Islet precursor cell (in vitro differentiated cells): Measurements from ENCODE around the gene PRORP.
"Not testable (repeated sequence)": the region's sequence is repeated elsewhere in the genome, so short reads cannot be mapped to it uniquely, and the experiment has no call there.

Source experiments
- DNase-seq: peaks from one replicate; pipeline ENCODE4 v3.0.0-alpha.2; 2018

PRORP gene

GRCh38 chr14:35140718-35141581, 18.6 kb downstream of the PRORP start:
- DNase-seq = no peak

DNA sequence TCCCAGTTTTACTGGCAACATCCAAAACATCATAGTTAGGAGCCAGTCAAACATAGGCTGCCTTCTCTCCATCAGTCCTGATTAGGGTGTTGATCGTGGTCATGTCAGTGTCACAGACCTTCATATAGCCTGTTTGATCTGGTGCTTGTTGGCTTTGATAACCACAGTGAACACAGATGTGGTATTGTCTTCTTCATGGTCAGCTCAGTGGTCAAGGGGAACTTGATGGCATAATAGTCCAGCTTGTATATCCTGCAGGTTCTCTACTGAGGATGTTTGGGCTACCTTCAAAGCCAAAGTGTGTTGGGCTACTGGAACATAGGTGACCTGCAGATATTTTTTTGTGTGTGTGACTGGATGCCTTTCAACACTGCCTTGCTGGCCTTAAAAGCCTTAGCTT, 21.7 kb downstream of the PRORP start:
- DNase-seq = no peak

DNA sequence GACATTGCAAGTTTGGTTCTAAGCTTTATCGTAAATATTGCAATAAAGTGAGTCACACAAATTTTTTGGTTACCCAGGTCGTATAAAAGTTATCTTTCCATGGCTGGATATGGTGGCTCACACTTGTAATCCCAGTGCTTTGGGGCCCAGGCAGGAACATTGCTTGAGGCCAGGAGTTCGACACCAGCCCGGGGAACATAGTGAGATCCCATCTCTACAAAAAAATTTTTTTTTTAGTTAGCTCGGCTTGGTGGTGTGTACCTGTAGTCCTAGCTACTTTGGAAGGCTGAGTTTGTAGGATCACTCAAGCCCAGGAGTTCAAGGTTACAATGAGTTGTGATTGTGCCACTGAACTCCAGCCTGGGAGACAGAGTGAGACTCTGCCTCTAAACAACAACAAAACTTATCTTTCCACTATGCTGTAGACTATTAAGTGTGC, 24.4 kb downstream of the PRORP start:
- no peak for DNase-seq

DNA sequence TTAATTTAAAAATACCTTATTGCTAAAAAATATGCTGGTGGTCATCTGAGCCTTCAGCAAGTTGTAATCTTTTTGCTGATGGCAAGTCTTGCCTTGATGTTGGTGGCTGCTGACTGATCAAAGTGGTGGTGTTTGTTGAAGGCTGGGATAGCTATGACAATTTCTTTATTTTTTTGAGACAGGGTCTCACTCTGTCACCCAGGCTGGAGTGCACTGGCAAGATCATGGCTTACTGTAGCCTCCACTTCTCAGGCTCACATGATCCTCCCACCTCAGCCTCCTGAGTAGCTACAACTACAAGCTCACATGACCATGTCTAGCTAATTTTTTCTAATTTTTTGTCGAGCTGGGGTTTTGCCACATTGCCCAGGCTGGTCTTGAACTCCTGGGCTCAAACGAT, 24.8 kb downstream of the PRORP start:
- no peak for DNase-seq

GRCh38 chr14:35147711-35148110, 25.4 kb downstream of the PRORP start:
- no peak for DNase-seq

DNA sequence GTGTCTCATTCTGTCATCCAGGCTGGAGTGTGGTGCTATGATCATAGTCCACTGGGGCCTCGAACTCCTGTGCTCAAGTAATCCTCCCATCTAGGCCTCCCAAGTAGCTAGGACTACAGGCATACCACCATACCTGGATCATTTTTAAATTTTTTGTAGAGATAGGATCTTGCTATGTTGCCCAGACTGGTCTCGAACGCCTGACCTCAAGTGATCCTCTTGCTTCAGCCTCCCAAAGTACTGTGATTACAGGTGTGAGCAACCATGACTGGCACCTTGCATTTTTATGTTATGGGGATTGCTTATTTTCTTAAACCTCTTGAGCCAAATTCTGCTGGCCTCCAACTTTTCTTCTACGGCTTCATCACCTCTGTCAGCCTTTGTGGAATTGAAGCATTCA, 26.9 kb downstream of the PRORP start:
- no peak for DNase-seq

DNA sequence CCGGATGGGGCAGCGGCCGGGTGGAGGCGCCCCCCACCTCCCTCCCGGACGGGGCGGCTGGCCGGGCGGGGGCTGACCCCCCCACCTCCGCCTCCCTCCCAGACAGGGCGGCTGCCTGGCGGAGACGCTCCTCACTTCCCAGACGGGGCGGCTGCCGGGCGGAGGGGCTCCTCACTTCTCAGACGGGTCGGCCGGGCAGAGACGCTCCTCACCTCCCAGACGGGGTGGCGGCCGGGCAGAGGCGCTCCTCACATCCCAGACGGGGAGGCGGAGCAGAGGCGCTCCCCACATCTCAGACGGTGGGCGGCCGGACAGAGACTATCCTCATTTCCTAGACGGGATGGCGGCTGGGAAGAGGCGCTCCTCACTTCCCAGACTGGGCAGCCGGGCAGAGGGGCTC, 30.2 kb downstream of the PRORP start:
- DNase-seq = not testable (repeated sequence)

GRCh38 chr14:35154016-35154415, 31.7 kb downstream of the PRORP start:
- no peak for DNase-seq

DNA sequence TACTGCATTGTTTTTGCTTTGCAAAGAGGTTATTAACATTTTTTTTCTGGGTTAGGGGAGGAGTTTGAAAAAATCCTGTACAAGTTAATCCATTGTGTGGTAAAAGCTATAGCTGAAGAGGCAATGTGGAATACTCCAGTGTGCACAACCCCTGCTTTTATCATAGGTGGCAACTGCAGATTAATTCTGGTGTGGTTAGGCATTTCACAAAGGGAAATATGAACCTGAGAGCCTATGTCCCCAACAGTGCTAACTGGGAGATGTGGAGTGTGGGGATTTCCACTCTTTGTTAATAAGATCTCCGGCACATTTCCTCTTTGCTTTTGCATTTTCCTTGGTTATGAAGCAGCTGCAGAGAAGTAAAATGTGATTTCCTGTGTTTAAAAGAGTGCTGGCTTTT, 33.6 kb downstream of the PRORP start:
- DNase-seq = no peak

DNA sequence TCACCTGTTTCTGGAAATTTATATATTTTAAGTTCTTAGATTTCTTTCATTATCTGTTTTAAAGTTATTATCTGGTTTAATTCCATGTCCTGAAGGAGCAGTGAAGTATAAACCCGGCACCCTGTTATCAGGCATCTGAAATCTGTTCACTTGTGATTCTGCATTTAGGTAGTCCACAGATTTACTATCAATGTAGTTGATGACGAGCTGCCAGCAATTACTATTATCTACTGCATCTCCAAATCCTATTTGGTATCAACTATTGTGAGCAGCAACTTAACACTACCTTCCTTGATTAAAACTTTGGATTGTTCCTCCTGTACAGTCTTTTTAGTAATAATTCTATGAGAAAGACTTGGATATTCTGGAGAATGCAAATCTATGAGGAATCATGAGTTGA, 36.1 kb downstream of the PRORP start:
- no peak for DNase-seq

DNA sequence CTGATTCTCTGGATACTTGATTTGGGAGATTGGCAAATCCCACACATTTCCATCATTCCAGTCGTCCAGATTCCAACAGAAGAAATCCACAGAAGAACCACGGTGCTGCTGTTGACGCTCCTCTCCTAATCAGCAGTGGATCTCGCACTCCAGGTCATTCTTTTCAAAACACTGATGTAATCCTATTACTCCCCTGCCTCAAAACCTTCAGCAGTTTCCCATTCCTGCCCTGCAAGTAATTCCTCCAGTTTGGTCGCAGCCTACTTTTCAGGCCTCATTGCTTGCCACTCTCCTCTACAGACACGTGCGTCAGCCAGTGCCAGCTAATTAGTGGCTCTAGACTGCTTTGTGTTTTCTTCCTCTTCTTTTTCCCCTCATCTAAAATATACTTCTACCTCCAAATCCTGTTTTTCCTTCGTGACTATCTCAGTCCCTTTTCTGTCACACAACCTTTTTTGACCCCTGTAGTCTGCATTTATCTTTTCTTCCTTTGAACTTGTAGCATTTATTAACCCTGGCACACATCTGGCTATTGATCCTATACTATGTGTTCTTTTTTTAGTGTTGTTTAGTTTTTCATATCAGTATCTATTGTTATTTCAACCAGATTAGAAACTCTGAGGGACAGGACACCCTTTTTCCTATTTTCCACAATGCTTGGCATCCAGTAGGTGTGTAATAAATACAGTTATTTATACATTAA, 36.8 kb downstream of the PRORP start:
- peak; percentile 70 for DNase-seq

GRCh38 chr14:35159742-35160409, 37.5 kb downstream of the PRORP start:
- DNase-seq = no peak

DNA sequence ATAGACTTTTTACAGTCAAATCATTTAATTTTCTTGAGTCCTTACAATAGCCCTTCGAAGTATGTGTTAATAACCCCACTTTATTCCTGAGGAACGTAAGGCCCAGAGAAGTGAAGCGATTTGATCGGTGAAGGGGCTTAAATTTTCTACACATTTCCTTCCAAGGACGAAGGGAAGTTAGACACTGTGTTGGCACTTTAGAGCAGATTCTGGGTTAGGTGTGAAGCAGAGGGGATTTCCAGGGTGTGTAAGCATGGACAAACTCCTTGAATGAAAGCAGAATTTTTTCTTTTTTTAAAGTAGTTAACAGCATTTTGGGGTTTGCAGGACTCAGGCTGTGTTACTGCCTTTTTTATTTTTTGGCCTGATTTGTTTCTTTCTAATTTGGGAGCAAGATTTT, 38.9 kb downstream of the PRORP start:
- DNase-seq = no peak

DNA sequence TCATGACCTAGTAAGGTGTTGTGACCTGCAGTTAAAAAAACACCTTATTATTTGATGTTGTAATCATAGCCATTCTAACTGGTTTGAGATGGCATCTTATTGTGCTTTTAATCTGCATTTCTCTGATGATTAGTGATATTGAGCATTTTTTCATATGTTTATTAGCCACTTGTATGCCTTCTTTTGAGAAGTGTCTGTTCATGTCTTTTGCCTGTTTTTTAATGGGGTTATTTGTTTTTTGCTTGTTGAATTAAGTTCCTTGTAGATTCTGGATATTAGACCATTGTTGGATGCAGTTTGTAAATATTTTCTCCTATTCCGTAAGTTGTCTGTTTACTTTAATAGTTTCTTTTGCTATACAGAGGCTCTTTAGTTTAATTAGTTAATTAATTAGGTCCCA, 41.0 kb downstream of the PRORP start:
- DNase-seq = no peak

DNA sequence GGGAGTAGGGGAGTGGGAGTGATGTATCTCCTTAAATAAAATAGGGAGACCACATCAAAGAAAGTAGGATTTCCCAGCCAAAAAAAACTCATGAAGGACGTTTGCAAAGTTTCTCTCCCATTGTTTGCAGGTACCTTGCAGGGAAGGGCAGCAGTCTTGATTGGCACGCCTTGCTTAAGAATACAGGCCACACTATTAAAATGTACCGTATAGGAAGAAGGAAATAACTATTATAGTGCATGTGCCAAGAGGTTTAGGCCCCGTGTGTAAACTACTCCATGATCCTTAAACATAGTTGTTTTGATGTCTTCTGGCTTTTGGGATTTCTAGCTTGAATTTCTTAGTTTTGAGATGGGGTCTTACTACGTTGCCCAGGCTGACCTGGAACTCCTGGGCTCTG, 42.5 kb downstream of the PRORP start:
- no peak for DNase-seq

DNA sequence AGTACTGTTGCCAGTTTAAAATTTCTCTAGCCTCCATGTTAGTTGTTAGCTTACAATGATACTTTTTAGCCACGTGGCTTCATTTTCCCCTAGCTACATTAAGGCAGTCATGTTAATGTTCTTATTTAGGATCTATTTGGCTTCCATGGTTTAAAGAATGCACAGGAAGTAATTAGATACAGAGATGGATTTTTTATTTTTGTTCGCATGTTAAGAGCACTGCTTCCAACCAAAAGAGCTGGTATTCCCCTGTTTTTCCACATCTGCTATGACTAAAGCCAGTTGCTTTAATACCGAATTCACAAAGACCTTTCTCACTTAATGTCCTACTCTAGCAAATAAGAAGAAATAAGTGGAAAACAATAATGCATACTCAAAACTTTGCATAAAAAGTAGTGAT, 45.1 kb downstream of the PRORP start:
- no peak for DNase-seq
